Measurements from ENCODE around the gene CCDC198. TPM values are rescaled to one million over a fixed set of nuclear protein-coding genes. Genes with fewer than 3 reads are reported as not detected.

The CCDC198 gene
- total RNA-seq, 1 donor from 2014 or later: 2.2 TPM

GRCh38 chr14:57464008-57464730 is 29.5 kb downstream of the CCDC198 start:
- DNase-seq (ENCODE audit: low spot score): no peak

GRCh38 chr14:57462551-57462950 is 31.1 kb downstream of the CCDC198 start:
- DNase-seq (ENCODE audit: low spot score): no peak

- no peak for DNase-seq (ENCODE audit: low spot score)
These were observed 31.8 kb downstream of the CCDC198 start for GRCh38 chr14:57461777-57462320.

GRCh38 chr14:57435923-57436322 is 57.7 kb downstream of the CCDC198 start:
- DNase-seq (ENCODE audit: low spot score): no peak

GRCh38 chr14:57420986-57421385 is 72.7 kb downstream of the CCDC198 start:
- no peak for DNase-seq (ENCODE audit: low spot score)

GRCh38 chr14:57420033-57420432 is 73.6 kb downstream of the CCDC198 start:
- no peak for DNase-seq (ENCODE audit: low spot score)

Other genes starting within 250 kb of the CCDC198 start
- gene EXOC5, start 225.0 kb downstream of the CCDC198 start, total RNA-seq (ENCODE audit: insufficient read depth, low replicate concordance): 88.6 TPM
- 23.8 TPM for gene AP5M1, start 224.9 kb downstream of the CCDC198 start, total RNA-seq (ENCODE audit: insufficient read depth, low replicate concordance)
- 26.0 TPM for gene NAA30, start 103.3 kb downstream of the CCDC198 start, total RNA-seq (ENCODE audit: insufficient read depth, low replicate concordance)